Ishikawa (cell line): ENCODE measurements around the gene SMURF1.

Experiments used
- CEBPB ChIP-seq: IDR thresholded peaks from 2 replicates; pipeline ENCODE4 v1.6.1; 2012
- EP300 ChIP-seq: IDR thresholded peaks from 2 replicates; pipeline ENCODE4 v1.6.1; 2012; ENCODE audit warnings: borderline replicate concordance
- RAD21 ChIP-seq: IDR thresholded peaks from 2 replicates; pipeline ENCODE4 v1.6.1; 2012; ENCODE audit warnings: low read depth
- TAF1 ChIP-seq: IDR thresholded peaks from 2 replicates; pipeline ENCODE4 v1.6.1; 2012; ENCODE audit warnings: low read depth, mild to moderate bottlenecking
- TEAD4 ChIP-seq: IDR thresholded peaks from 2 replicates; pipeline ENCODE4 v1.6.1; 2012
- ZBTB7A ChIP-seq: IDR thresholded peaks from 2 replicates; pipeline ENCODE4 v1.6.1; 2012; ENCODE audit warnings: low read depth
- TF ChIP-seq, protein P1 (sequence below): IDR thresholded peaks from 2 replicates; pipeline ENCODE4 v1.6.1; 2012; ENCODE audit warnings: low read depth, mild to moderate bottlenecking
- TF ChIP-seq, protein P2 (sequence below): IDR thresholded peaks from 2 replicates; pipeline ENCODE4 v1.6.1; 2012
- TF ChIP-seq, protein P3 (sequence below): IDR thresholded peaks from 2 replicates; pipeline ENCODE4 v1.6.1; 2012

DNA sequence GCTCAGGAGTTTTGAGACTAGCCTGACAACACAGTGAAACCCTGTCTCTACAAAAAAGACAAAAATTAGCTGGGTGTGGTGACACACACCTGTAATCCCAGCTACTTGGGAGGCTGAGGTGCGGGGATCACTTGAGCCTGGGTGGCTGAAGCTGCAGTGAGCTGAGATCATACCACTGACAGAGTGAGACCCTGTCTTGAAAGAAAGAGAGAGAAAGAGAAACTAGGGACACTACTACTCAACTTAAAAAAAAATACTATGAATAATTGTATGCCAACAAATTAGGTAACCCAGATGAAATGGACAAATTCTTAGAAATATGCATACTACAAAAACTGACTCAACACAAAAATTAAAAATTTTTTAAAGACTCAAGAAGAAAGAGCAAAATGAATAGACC, 28.5 kb downstream of the SMURF1 start:
- TF ChIP-seq, protein P1, sequence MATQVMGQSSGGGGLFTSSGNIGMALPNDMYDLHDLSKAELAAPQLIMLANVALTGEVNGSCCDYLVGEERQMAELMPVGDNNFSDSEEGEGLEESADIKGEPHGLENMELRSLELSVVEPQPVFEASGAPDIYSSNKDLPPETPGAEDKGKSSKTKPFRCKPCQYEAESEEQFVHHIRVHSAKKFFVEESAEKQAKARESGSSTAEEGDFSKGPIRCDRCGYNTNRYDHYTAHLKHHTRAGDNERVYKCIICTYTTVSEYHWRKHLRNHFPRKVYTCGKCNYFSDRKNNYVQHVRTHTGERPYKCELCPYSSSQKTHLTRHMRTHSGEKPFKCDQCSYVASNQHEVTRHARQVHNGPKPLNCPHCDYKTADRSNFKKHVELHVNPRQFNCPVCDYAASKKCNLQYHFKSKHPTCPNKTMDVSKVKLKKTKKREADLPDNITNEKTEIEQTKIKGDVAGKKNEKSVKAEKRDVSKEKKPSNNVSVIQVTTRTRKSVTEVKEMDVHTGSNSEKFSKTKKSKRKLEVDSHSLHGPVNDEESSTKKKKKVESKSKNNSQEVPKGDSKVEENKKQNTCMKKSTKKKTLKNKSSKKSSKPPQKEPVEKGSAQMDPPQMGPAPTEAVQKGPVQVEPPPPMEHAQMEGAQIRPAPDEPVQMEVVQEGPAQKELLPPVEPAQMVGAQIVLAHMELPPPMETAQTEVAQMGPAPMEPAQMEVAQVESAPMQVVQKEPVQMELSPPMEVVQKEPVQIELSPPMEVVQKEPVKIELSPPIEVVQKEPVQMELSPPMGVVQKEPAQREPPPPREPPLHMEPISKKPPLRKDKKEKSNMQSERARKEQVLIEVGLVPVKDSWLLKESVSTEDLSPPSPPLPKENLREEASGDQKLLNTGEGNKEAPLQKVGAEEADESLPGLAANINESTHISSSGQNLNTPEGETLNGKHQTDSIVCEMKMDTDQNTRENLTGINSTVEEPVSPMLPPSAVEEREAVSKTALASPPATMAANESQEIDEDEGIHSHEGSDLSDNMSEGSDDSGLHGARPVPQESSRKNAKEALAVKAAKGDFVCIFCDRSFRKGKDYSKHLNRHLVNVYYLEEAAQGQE: no peak
- TF ChIP-seq RAD21: no peak
- TF ChIP-seq, protein P2, sequence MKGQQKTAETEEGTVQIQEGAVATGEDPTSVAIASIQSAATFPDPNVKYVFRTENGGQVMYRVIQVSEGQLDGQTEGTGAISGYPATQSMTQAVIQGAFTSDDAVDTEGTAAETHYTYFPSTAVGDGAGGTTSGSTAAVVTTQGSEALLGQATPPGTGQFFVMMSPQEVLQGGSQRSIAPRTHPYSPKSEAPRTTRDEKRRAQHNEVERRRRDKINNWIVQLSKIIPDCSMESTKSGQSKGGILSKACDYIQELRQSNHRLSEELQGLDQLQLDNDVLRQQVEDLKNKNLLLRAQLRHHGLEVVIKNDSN: no peak
- TF ChIP-seq TAF1: no peak
- no peak for TF ChIP-seq EP300
- no peak for TF ChIP-seq ZBTB7A
- TF ChIP-seq, protein P3, sequence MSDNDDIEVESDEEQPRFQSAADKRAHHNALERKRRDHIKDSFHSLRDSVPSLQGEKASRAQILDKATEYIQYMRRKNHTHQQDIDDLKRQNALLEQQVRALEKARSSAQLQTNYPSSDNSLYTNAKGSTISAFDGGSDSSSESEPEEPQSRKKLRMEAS: no peak
- no peak for TF ChIP-seq TEAD4
- TF ChIP-seq CEBPB: no peak
